SK-N-SH treated with all-trans-retinoic acid at 6 μM for 48 hours (cell line): ENCODE results near the gene RETREG1.

Source experiments
- ATAC-seq: fragments of 200-7000 bp; cut with Tn5 transposase; 3 replicates; pipeline ENCODE4 v1.9.1; 2020; ENCODE audit warnings: mild to moderate bottlenecking, moderate library complexity
- ARNTL ChIP-seq: fragments of 450-650 bp; formaldehyde crosslinking; IDR thresholded peaks from 2 replicates; pipeline ENCODE4 v1.5.0; 2020; ENCODE audit warnings: low read depth, mild to moderate bottlenecking, moderate library complexity, borderline replicate concordance
- BACH2 ChIP-seq: fragments of 250-450 bp; sonication (Bioruptor Pico); IDR thresholded peaks from 2 replicates; pipeline ENCODE4 v1.9.0; 2021; ENCODE audit warnings: mild to moderate bottlenecking, borderline replicate concordance
- CREB5 ChIP-seq: fragments of 250-450 bp; sonication (Bioruptor Pico); IDR thresholded peaks from 2 replicates; pipeline ENCODE4 v1.5.1; 2020; ENCODE audit warnings: low read depth, mild to moderate bottlenecking, moderate library complexity
- CSDC2 ChIP-seq: fragments of 250-450 bp; sonication (Bioruptor Pico); IDR thresholded peaks from 2 replicates; pipeline ENCODE4 v1.5.0; 2020; ENCODE audit warnings: mild to moderate bottlenecking, moderate library complexity
- CSRNP3 ChIP-seq: fragments of 250-450 bp; sonication (Bioruptor Pico); IDR thresholded peaks from 2 replicates; pipeline ENCODE4 v1.5.1; 2021; ENCODE audit warnings: mild to moderate bottlenecking, moderate library complexity
- ESRRG ChIP-seq: fragments of 250-450 bp; sonication (Bioruptor Pico); IDR thresholded peaks from 2 replicates; pipeline ENCODE4 v1.6.1; 2021; ENCODE audit warnings: mild to moderate bottlenecking
- GLIS3 ChIP-seq: fragments of 250-450 bp; sonication (Bioruptor Pico); IDR thresholded peaks from 2 replicates; pipeline ENCODE4 v1.5.0; 2020; ENCODE audit warnings: mild to moderate bottlenecking, moderate library complexity
- ISL1 ChIP-seq: fragments of 250-450 bp; sonication (Bioruptor Pico); IDR thresholded peaks from 2 replicates; pipeline ENCODE4 v2.1.2; 2022; ENCODE audit warnings: mild to moderate bottlenecking, moderate library complexity
- OSR1 ChIP-seq: fragments of 250-450 bp; sonication (Bioruptor Pico); IDR thresholded peaks from 2 replicates; pipeline ENCODE4 v1.8.0; 2022; ENCODE audit warnings: moderate library complexity, mild to moderate bottlenecking, inconsistent platforms
- POU6F1 ChIP-seq: fragments of 250-450 bp; sonication (Bioruptor Pico); IDR thresholded peaks from 2 replicates; pipeline ENCODE4 v1.8.0; 2021; ENCODE audit warnings: low read depth, mild to moderate bottlenecking, moderate library complexity, borderline replicate concordance
- PPARA ChIP-seq: fragments of 250-450 bp; sonication (Bioruptor Pico); IDR thresholded peaks from 2 replicates; pipeline ENCODE4 v1.5.0; 2020; ENCODE audit warnings: mild to moderate bottlenecking, borderline replicate concordance
- RARB ChIP-seq: fragments of 250-450 bp; sonication (Bioruptor Pico); IDR thresholded peaks from 2 replicates; pipeline ENCODE4 v1.8.0; 2021; ENCODE audit warnings: mild to moderate bottlenecking, moderate library complexity
- TOX ChIP-seq: fragments of 250-450 bp; sonication (Bioruptor Pico); IDR thresholded peaks from 2 replicates; pipeline ENCODE4 v1.8.0; 2021; ENCODE audit warnings: mild to moderate bottlenecking, moderate library complexity, borderline replicate concordance
- TSHZ2 ChIP-seq: fragments of 250-450 bp; sonication (Bioruptor Pico); IDR thresholded peaks from 2 replicates; pipeline ENCODE4 v1.5.0; 2020; ENCODE audit warnings: mild to moderate bottlenecking, moderate library complexity
- ZFP3 ChIP-seq: fragments of 250-450 bp; sonication (Bioruptor Pico); IDR thresholded peaks from 2 replicates; pipeline ENCODE4 v1.5.0; 2020; ENCODE audit warnings: mild to moderate bottlenecking, moderate library complexity
- ZFP30 ChIP-seq: fragments of 450-650 bp; formaldehyde crosslinking; IDR thresholded peaks from 2 replicates; pipeline ENCODE4 v1.5.0; 2022; ENCODE audit warnings: mild to moderate bottlenecking, moderate library complexity
- ZNF70 ChIP-seq: fragments of 450-650 bp; formaldehyde crosslinking; IDR thresholded peaks from 2 replicates; pipeline ENCODE4 v1.5.0; 2020; ENCODE audit warnings: mild to moderate bottlenecking, moderate library complexity
- ZNF8 ChIP-seq: fragments of 450-650 bp; formaldehyde crosslinking; IDR thresholded peaks from 2 replicates; pipeline ENCODE4 v1.5.0; 2020; ENCODE audit warnings: mild to moderate bottlenecking, moderate library complexity
- TF ChIP-seq, protein P1 (sequence below): fragments of 250-450 bp; sonication (Bioruptor Pico); IDR thresholded peaks from 2 replicates; pipeline ENCODE4 v1.8.0; 2020; ENCODE audit warnings: mild to moderate bottlenecking, moderate library complexity, borderline replicate concordance

Gene RETREG1

DNA sequence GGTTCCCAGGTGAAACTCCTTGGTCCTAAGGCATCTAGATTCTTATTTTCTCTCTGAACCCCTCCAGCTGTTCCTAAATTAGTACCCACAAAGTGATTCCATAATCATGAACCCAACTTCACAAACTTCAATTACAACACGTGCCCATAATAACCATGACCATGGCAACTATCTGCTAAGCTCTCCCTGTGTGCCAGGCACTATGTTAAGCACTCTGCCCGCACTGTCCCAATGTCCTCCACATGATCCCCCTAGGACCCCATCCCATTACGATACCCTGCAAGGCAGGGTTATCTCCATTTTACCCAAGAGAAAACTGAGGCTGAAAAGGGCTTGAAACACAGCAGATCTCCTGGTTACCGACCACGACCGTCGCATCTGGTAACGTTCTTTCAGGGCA lies 125.9 kb downstream of the RETREG1 start:
- ATAC-seq, result no peak
- TF ChIP-seq CSRNP3, result no peak
- no peak for TF ChIP-seq ZFP3
- no peak for TF ChIP-seq POU6F1 (CRISPR knock-in tag)
- no peak for TF ChIP-seq ESRRG (CRISPR knock-in tag)

GRCh38 chr5:16489322-16489791 lies 127.4 kb downstream of the RETREG1 start:
- ATAC-seq, result peak; percentile 96
- TF ChIP-seq BACH2 (CRISPR knock-in tag) (no peak), ARNTL (CRISPR knock-in tag) (no peak), ZNF70 (CRISPR knock-in tag) (no peak), PPARA (CRISPR knock-in tag) (no peak), OSR1 (CRISPR knock-in tag) (no peak), TSHZ2 (CRISPR knock-in tag) (no peak), RARB (CRISPR knock-in tag) (no peak), ZFP30 (CRISPR knock-in tag) (no peak), POU6F1 (CRISPR knock-in tag) (no peak), CREB5 (CRISPR knock-in tag) (no peak), ISL1 (CRISPR knock-in tag) (no peak), TOX (CRISPR knock-in tag) (no peak), CSDC2 (CRISPR knock-in tag) (no peak), GLIS3 (CRISPR knock-in tag) (no peak), ZNF8 (CRISPR knock-in tag) (no peak), CSRNP3 (no peak)
- TF ChIP-seq, protein P1, sequence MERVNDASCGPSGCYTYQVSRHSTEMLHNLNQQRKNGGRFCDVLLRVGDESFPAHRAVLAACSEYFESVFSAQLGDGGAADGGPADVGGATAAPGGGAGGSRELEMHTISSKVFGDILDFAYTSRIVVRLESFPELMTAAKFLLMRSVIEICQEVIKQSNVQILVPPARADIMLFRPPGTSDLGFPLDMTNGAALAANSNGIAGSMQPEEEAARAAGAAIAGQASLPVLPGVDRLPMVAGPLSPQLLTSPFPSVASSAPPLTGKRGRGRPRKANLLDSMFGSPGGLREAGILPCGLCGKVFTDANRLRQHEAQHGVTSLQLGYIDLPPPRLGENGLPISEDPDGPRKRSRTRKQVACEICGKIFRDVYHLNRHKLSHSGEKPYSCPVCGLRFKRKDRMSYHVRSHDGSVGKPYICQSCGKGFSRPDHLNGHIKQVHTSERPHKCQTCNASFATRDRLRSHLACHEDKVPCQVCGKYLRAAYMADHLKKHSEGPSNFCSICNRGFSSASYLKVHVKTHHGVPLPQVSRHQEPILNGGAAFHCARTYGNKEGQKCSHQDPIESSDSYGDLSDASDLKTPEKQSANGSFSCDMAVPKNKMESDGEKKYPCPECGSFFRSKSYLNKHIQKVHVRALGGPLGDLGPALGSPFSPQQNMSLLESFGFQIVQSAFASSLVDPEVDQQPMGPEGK (CRISPR knock-in tag), result no peak
- TF ChIP-seq, all 23 proteins: peak for 0
